ENCODE results near the gene CLCN1. TPM values are rescaled to one million over a fixed set of nuclear protein-coding genes. Genes with fewer than 3 reads are reported as not detected.
A peak's percentile ranks its signal among the peaks of the same experiment; 100 is the strongest.

CLCN1 gene
- total RNA-seq, 1 donor from 2014 or later = 4.7 TPM

- Histone ChIP-seq H3K36me3 (ENCODE audit: control insufficient read depth in 3 of 3, insufficient read depth in 3 of 3, low read length in 3 of 3) (peaks cover 36 to 48% (median 39%) of the 10 kb centered on the region in 3 donors), H3K9me3 (ENCODE audit: control insufficient read depth in 3 of 3, low read length in 3 of 3) (no peaks in the 10 kb centered on the region), H3K27ac (ENCODE audit: low read depth, low read length) (peak overlapping the region; percentile 44), H3K4me3 (ENCODE audit: low read length in 3 of 3) (peak overlapping the region in 1 of 3 donors; percentile 22), H3K27me3 (ENCODE audit: control insufficient read depth in 3 of 3, insufficient read depth in 3 of 3, low read length in 3 of 3) (no peaks in the 10 kb centered on the region), H3K9ac (ENCODE audit: low read depth in 1 of 3, low read length in 3 of 3) (no peak overlapping the region), H3K4me1 (ENCODE audit: control insufficient read depth in 3 of 3, insufficient read depth in 3 of 3, low read length in 3 of 3) (peaks cover 29 to 44% (median 41%) of the 10 kb centered on the region in 3 donors)
Measured at GRCh38 chr7:143323653-143324052, 7.7 kb downstream of the CLCN1 start.

DNA sequence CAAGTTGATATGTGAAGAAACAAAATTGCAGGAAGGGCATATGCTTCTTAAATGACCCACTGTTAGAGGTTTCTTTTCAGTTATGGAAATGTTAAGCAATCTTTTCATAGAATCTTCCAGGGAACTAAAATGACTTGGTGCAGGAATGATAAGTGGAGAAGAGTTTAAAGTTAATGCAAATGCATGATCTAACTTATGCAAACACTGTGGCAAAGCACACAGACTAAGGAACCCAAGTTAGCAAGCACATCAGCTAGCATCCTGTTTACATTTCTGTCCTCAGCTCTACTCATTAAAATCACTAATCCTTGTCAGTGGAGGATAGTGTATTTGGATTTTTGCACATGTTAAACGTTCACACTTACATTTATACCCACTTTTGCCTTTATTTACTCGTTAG is 9.3 kb downstream of the CLCN1 start:
- Histone ChIP-seq H3K9me3 (ENCODE audit: control insufficient read depth in 3 of 3, low read length in 3 of 3) (no peaks in the 10 kb centered on the region), H3K36me3 (ENCODE audit: control insufficient read depth in 3 of 3, insufficient read depth in 3 of 3, low read length in 3 of 3) (peaks cover 29 to 37% (median 36%) of the 10 kb centered on the region in 3 donors), H3K27ac (ENCODE audit: low read depth, low read length) (no peak overlapping the region), H3K4me1 (ENCODE audit: control insufficient read depth in 3 of 3, insufficient read depth in 3 of 3, low read length in 3 of 3) (peaks cover 20 to 32% (median 30%) of the 10 kb centered on the region in 3 donors), H3K4me3 (ENCODE audit: low read length in 3 of 3) (no peak overlapping the region), H3K27me3 (ENCODE audit: control insufficient read depth in 3 of 3, insufficient read depth in 3 of 3, low read length in 3 of 3) (no peaks in the 10 kb centered on the region), H3K9ac (ENCODE audit: low read depth in 1 of 3, low read length in 3 of 3) (no peak overlapping the region)

- Histone ChIP-seq H3K4me1 (ENCODE audit: control insufficient read depth in 3 of 3, insufficient read depth in 3 of 3, low read length in 3 of 3) (peaks cover 22 to 29% (median 28%) of the 10 kb centered on the region in 3 donors), H3K27ac (ENCODE audit: low read depth, low read length) (no peak overlapping the region), H3K9ac (ENCODE audit: low read depth in 1 of 3, low read length in 3 of 3) (no peak overlapping the region), H3K36me3 (ENCODE audit: control insufficient read depth in 3 of 3, insufficient read depth in 3 of 3, low read length in 3 of 3) (peaks cover 13 to 26% (median 23%) of the 10 kb centered on the region in 3 donors), H3K4me3 (ENCODE audit: low read length in 3 of 3) (no peak overlapping the region), H3K27me3 (ENCODE audit: control insufficient read depth in 3 of 3, insufficient read depth in 3 of 3, low read length in 3 of 3) (no peaks in the 10 kb centered on the region), H3K9me3 (ENCODE audit: control insufficient read depth in 3 of 3, low read length in 3 of 3) (no peaks in the 10 kb centered on the region)
Measured at GRCh38 chr7:143327903-143328302, 12.0 kb downstream of the CLCN1 start.

DNA sequence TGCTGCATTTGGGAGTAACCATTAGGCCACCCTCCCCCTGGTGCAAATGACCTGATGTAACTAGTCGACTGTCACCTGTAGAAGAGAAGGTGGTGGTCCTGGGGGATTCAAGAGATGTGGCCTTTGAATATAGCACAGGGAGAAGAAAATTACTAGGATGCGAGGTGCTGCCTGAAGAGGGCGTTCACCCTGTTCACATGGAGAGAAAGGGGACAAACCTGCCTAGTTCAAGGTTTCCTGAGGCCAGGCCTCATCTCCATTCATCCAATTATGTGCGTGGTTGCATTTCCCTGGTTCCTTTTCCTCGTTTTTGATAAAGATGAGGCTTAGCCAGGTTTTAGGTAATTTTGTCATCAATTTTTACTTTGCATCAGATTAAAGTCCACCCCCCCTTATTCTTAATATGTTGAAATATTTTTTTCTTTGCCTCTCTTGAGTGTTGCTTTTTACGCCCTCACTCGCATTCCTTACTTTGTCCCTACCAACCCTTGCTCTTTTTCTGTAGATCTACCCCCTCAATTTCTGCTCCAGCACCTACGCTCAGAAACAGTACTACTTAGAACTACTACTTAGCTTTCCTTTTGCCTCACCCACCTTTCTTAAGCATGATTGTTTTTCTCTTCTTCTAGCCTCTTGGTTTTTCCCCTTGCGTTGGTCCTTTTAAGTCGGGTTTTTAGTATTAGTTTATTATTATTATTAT is 13.7 kb downstream of the CLCN1 start:
- Histone ChIP-seq H3K9me3 (ENCODE audit: control insufficient read depth in 3 of 3, low read length in 3 of 3) (no peaks in the 10 kb centered on the region), H3K4me3 (ENCODE audit: low read length in 3 of 3) (no peak overlapping the region), H3K4me1 (ENCODE audit: control insufficient read depth in 3 of 3, insufficient read depth in 3 of 3, low read length in 3 of 3) (peaks cover 20 to 21% (median 21%) of the 10 kb centered on the region in 3 donors), H3K27me3 (ENCODE audit: control insufficient read depth in 3 of 3, insufficient read depth in 3 of 3, low read length in 3 of 3) (no peaks in the 10 kb centered on the region), H3K27ac (ENCODE audit: low read depth, low read length) (no peak overlapping the region), H3K36me3 (ENCODE audit: control insufficient read depth in 3 of 3, insufficient read depth in 3 of 3, low read length in 3 of 3) (peaks cover 4 to 23% (median 17%) of the 10 kb centered on the region in 3 donors), H3K9ac (ENCODE audit: low read depth in 1 of 3, low read length in 3 of 3) (no peak overlapping the region)

DNA sequence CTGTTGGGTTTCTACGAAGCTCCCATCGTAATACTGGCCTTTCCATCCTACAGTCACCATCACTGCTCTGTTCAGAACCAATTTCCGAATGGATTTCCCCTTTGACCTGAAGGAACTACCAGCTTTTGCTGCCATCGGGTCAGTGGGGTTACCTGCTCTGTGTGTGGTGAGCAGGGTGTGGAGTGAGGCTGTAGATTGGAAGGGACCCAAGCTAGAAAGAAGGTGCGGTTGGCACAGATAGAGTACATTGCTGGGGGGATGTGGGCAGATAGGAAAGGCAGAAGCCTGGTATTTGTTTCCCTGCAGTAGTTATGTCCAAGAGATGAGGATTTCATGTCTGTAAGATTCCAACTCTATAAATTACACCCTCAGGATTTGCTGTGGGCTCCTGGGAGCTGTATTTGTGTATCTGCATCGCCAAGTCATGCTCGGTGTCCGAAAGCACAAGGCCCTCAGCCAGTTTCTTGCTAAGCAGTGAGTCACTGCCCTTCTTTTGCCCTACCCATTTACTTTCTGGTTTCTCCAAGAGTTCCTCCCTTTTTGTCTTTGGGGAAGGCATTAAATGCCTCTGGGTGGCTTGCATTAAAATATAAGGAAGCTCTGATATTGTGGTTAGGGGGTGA is 15.4 kb downstream of the CLCN1 start:
- peak overlapping the region; percentile 82 for H3K27ac ChIP-seq (ENCODE audit: low read depth, low read length)
- H3K4me1 ChIP-seq (ENCODE audit: control insufficient read depth in 3 of 3, insufficient read depth in 3 of 3, low read length in 3 of 3) = peaks cover 20 to 21% (median 21%) of the 10 kb centered on the region in 3 donors
- H3K4me3 ChIP-seq (ENCODE audit: low read length in 3 of 3) = no peak overlapping the region
- H3K36me3 ChIP-seq (ENCODE audit: control insufficient read depth in 3 of 3, insufficient read depth in 3 of 3, low read length in 3 of 3) = peaks cover 5 to 19% (median 13%) of the 10 kb centered on the region in 3 donors
- peak overlapping the region in 1 of 3 donors; percentile 1 for H3K9ac ChIP-seq (ENCODE audit: low read depth in 1 of 3, low read length in 3 of 3)
- H3K9me3 ChIP-seq (ENCODE audit: control insufficient read depth in 3 of 3, low read length in 3 of 3) = no peaks in the 10 kb centered on the region
- H3K27me3 ChIP-seq (ENCODE audit: control insufficient read depth in 3 of 3, insufficient read depth in 3 of 3, low read length in 3 of 3) = no peaks in the 10 kb centered on the region

GRCh38 chr7:143334244-143334643 is 18.3 kb downstream of the CLCN1 start:
- Histone ChIP-seq H3K9ac (ENCODE audit: low read depth in 1 of 3, low read length in 3 of 3) (no peak overlapping the region), H3K36me3 (ENCODE audit: control insufficient read depth in 3 of 3, insufficient read depth in 3 of 3, low read length in 3 of 3) (peaks cover 6 to 33% (median 20%) of the 10 kb centered on the region in 3 donors), H3K27ac (ENCODE audit: low read depth, low read length) (no peak overlapping the region), H3K4me3 (ENCODE audit: low read length in 3 of 3) (no peak overlapping the region), H3K27me3 (ENCODE audit: control insufficient read depth in 3 of 3, insufficient read depth in 3 of 3, low read length in 3 of 3) (no peaks in the 10 kb centered on the region), H3K4me1 (ENCODE audit: control insufficient read depth in 3 of 3, insufficient read depth in 3 of 3, low read length in 3 of 3) (peaks cover 20 to 21% (median 21%) of the 10 kb centered on the region in 3 donors), H3K9me3 (ENCODE audit: control insufficient read depth in 3 of 3, low read length in 3 of 3) (no peaks in the 10 kb centered on the region)

- H3K9me3 ChIP-seq (ENCODE audit: control insufficient read depth in 3 of 3, low read length in 3 of 3) = no peaks in the 10 kb centered on the region
- peaks cover 0 to 9% (median 7%) of the 10 kb centered on the region in 3 donors for H3K4me1 ChIP-seq (ENCODE audit: control insufficient read depth in 3 of 3, insufficient read depth in 3 of 3, low read length in 3 of 3)
- H3K36me3 ChIP-seq (ENCODE audit: control insufficient read depth in 3 of 3, insufficient read depth in 3 of 3, low read length in 3 of 3) = peaks cover 15 to 53% (median 35%) of the 10 kb centered on the region in 3 donors
- no peak overlapping the region for H3K4me3 ChIP-seq (ENCODE audit: low read length in 3 of 3)
- H3K9ac ChIP-seq (ENCODE audit: low read depth in 1 of 3, low read length in 3 of 3) = no peak overlapping the region
- no peak overlapping the region for H3K27ac ChIP-seq (ENCODE audit: low read depth, low read length)
- H3K27me3 ChIP-seq (ENCODE audit: control insufficient read depth in 3 of 3, insufficient read depth in 3 of 3, low read length in 3 of 3) = no peaks in the 10 kb centered on the region
Measured at GRCh38 chr7:143337216-143337615, 21.3 kb downstream of the CLCN1 start.

DNA sequence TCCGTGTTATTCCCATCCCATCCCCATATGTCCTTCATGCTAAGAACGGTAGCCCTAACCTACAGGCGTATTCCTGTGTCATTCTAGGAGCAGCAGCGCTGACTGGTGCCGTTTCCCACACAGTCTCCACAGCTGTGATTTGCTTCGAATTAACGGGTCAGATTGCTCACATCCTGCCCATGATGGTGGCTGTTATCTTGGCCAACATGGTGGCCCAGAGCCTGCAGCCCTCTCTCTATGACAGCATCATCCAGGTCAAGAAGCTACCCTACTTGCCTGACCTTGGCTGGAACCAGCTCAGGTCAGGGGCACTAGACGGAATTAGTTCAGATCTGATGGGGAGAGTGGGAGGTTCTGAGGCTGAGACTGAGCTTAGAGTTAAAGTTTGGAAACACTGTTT is 25.9 kb downstream of the CLCN1 start:
- Histone ChIP-seq H3K9ac (ENCODE audit: low read depth in 1 of 3, low read length in 3 of 3) (no peak overlapping the region), H3K4me1 (ENCODE audit: control insufficient read depth in 3 of 3, insufficient read depth in 3 of 3, low read length in 3 of 3) (no peaks in the 10 kb centered on the region), H3K36me3 (ENCODE audit: control insufficient read depth in 3 of 3, insufficient read depth in 3 of 3, low read length in 3 of 3) (peaks cover 23 to 51% (median 44%) of the 10 kb centered on the region in 3 donors), H3K27ac (ENCODE audit: low read depth, low read length) (no peak overlapping the region), H3K27me3 (ENCODE audit: control insufficient read depth in 3 of 3, insufficient read depth in 3 of 3, low read length in 3 of 3) (no peaks in the 10 kb centered on the region), H3K4me3 (ENCODE audit: low read length in 3 of 3) (no peak overlapping the region), H3K9me3 (ENCODE audit: control insufficient read depth in 3 of 3, low read length in 3 of 3) (no peaks in the 10 kb centered on the region)

GRCh38 chr7:143343596-143343995 is 27.7 kb downstream of the CLCN1 start:
- no peaks in the 10 kb centered on the region for H3K27me3 ChIP-seq (ENCODE audit: control insufficient read depth in 3 of 3, insufficient read depth in 3 of 3, low read length in 3 of 3)
- H3K4me3 ChIP-seq (ENCODE audit: low read length in 3 of 3) = no peak overlapping the region
- no peak overlapping the region for H3K9ac ChIP-seq (ENCODE audit: low read depth in 1 of 3, low read length in 3 of 3)
- H3K4me1 ChIP-seq (ENCODE audit: control insufficient read depth in 3 of 3, insufficient read depth in 3 of 3, low read length in 3 of 3) = no peaks in the 10 kb centered on the region
- no peaks in the 10 kb centered on the region for H3K9me3 ChIP-seq (ENCODE audit: control insufficient read depth in 3 of 3, low read length in 3 of 3)
- no peak overlapping the region for H3K27ac ChIP-seq (ENCODE audit: low read depth, low read length)
- H3K36me3 ChIP-seq (ENCODE audit: control insufficient read depth in 3 of 3, insufficient read depth in 3 of 3, low read length in 3 of 3) = peaks cover 23 to 45% (median 39%) of the 10 kb centered on the region in 3 donors

DNA sequence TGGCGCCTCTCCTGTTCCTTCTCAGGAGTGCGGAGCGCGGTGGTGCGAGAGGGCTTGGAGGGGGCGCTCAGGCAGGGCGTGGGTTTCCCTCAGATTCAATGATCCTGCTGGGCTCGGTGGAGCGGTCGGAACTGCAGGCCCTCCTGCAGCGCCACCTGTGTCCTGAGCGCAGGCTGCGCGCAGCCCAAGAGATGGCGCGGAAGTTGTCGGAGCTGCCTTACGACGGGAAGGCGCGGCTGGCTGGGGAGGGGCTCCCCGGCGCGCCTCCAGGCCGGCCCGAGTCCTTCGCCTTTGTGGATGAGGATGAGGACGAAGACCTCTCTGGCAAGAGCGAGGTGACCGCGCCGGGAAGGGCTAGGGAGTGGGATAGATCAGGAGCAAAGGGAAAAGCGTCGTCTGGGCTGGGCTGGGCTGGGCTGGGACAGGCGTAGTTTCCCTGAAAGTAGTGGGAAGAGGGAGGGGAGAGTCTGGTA is 29.6 kb downstream of the CLCN1 start:
- Histone ChIP-seq H3K27me3 (ENCODE audit: control insufficient read depth in 3 of 3, insufficient read depth in 3 of 3, low read length in 3 of 3) (no peaks in the 10 kb centered on the region), H3K9ac (ENCODE audit: low read depth in 1 of 3, low read length in 3 of 3) (no peak overlapping the region), H3K4me3 (ENCODE audit: low read length in 3 of 3) (no peak overlapping the region), H3K27ac (ENCODE audit: low read depth, low read length) (no peak overlapping the region), H3K4me1 (ENCODE audit: control insufficient read depth in 3 of 3, insufficient read depth in 3 of 3, low read length in 3 of 3) (no peaks in the 10 kb centered on the region), H3K9me3 (ENCODE audit: control insufficient read depth in 3 of 3, low read length in 3 of 3) (no peaks in the 10 kb centered on the region), H3K36me3 (ENCODE audit: control insufficient read depth in 3 of 3, insufficient read depth in 3 of 3, low read length in 3 of 3) (peaks cover 29 to 38% (median 33%) of the 10 kb centered on the region in 3 donors)

Measured in skeletal muscle tissue (tissue), 4 donors.